ENCODE data around the gene OR12D2.
"Not testable (repeated sequence)": the region's sequence is repeated elsewhere in the genome, so short reads cannot be mapped to it uniquely, and the experiment has no call there.

Gene OR12D2

GRCh38 chr6:29395331-29395730, at the start of gene OR12D2:
Gene OR12D2, plus strand, starts transcription at chr6:29395631. Its CDS starts 1,069 bp downstream, at chr6:29396700.
- Histone ChIP-seq H3K27ac (ENCODE audit: low read length) (no peak within 1 kb of the TSS), H3K27me3 (ENCODE audit: low read depth, low read length) (no peaks in the 10 kb centered on the region), H3K4me3 (ENCODE audit: low read depth in 1 of 2, low read length in 2 of 2) (no peak within 1 kb of the TSS), H3K36me3 (ENCODE audit: control insufficient read depth in 1 of 2, insufficient read depth in 2 of 2, low read length in 2 of 2) (no peaks in the 10 kb centered on the region), H3K4me1 (ENCODE audit: control insufficient read depth in 1 of 2, insufficient read depth in 2 of 2, low read length in 2 of 2) (no peaks in the 10 kb centered on the region), H3K9me3 (ENCODE audit: control insufficient read depth in 1 of 2, low read length in 2 of 2) (no peaks in the 10 kb centered on the region)

- H3K4me3 ChIP-seq (ENCODE audit: low read depth in 1 of 2, low read length in 2 of 2); H3K27ac ChIP-seq (ENCODE audit: low read length); H3K4me1 ChIP-seq (ENCODE audit: control insufficient read depth in 1 of 2, insufficient read depth in 2 of 2, low read length in 2 of 2); H3K27me3 ChIP-seq (ENCODE audit: low read depth, low read length); H3K9me3 ChIP-seq (ENCODE audit: control insufficient read depth in 1 of 2, low read length in 2 of 2); H3K36me3 ChIP-seq (ENCODE audit: control insufficient read depth in 1 of 2, insufficient read depth in 2 of 2, low read length in 2 of 2): not testable (repeated sequence)
These were observed 46.1 kb upstream of the OR12D2 start for GRCh38 chr6:29349348-29349747.

GRCh38 chr6:29354980-29355379, 40.5 kb upstream of the OR12D2 start:
- Histone ChIP-seq H3K4me1 (ENCODE audit: control insufficient read depth in 1 of 2, insufficient read depth in 2 of 2, low read length in 2 of 2) (no peaks in the 10 kb centered on the region), H3K27me3 (ENCODE audit: low read depth, low read length) (no peaks in the 10 kb centered on the region), H3K9me3 (ENCODE audit: control insufficient read depth in 1 of 2, low read length in 2 of 2) (peaks cover 0 to 6% of the 10 kb centered on the region in 2 donors), H3K4me3 (ENCODE audit: low read depth in 1 of 2, low read length in 2 of 2) (no peak overlapping the region), H3K36me3 (ENCODE audit: control insufficient read depth in 1 of 2, insufficient read depth in 2 of 2, low read length in 2 of 2) (no peaks in the 10 kb centered on the region), H3K27ac (ENCODE audit: low read length) (no peak overlapping the region)

GRCh38 chr6:29355603-29356002, 39.8 kb upstream of the OR12D2 start:
- Histone ChIP-seq H3K27me3 (ENCODE audit: low read depth, low read length) (no peaks in the 10 kb centered on the region), H3K27ac (ENCODE audit: low read length) (no peak overlapping the region), H3K9me3 (ENCODE audit: control insufficient read depth in 1 of 2, low read length in 2 of 2) (peaks cover 0 to 6% of the 10 kb centered on the region in 2 donors), H3K36me3 (ENCODE audit: control insufficient read depth in 1 of 2, insufficient read depth in 2 of 2, low read length in 2 of 2) (no peaks in the 10 kb centered on the region), H3K4me1 (ENCODE audit: control insufficient read depth in 1 of 2, insufficient read depth in 2 of 2, low read length in 2 of 2) (no peaks in the 10 kb centered on the region), H3K4me3 (ENCODE audit: low read depth in 1 of 2, low read length in 2 of 2) (no peak overlapping the region)

GRCh38 chr6:29368765-29369164, 26.7 kb upstream of the OR12D2 start, which contains the start of gene OR5V1:
Gene OR5V1, minus strand, starts transcription at chr6:29368865. Its CDS starts 12,670 bp downstream, at chr6:29356195.
- Histone ChIP-seq H3K27ac (ENCODE audit: low read length) (no peak within 1 kb of the TSS), H3K4me1 (ENCODE audit: control insufficient read depth in 1 of 2, insufficient read depth in 2 of 2, low read length in 2 of 2) (no peaks in the 10 kb centered on the region), H3K9me3 (ENCODE audit: control insufficient read depth in 1 of 2, low read length in 2 of 2) (no peaks in the 10 kb centered on the region), H3K27me3 (ENCODE audit: low read depth, low read length) (no peaks in the 10 kb centered on the region), H3K4me3 (ENCODE audit: low read depth in 1 of 2, low read length in 2 of 2) (no peak within 1 kb of the TSS), H3K36me3 (ENCODE audit: control insufficient read depth in 1 of 2, insufficient read depth in 2 of 2, low read length in 2 of 2) (no peaks in the 10 kb centered on the region)

- H3K9me3 ChIP-seq (ENCODE audit: control insufficient read depth in 1 of 2, low read length in 2 of 2), result no peaks in the 10 kb centered on the region
- H3K27me3 ChIP-seq (ENCODE audit: low read depth, low read length), result no peaks in the 10 kb centered on the region
- H3K36me3 ChIP-seq (ENCODE audit: control insufficient read depth in 1 of 2, insufficient read depth in 2 of 2, low read length in 2 of 2), result no peaks in the 10 kb centered on the region
- no peak within 1 kb of the TSS for H3K27ac ChIP-seq (ENCODE audit: low read length)
- no peak within 1 kb of the TSS for H3K4me3 ChIP-seq (ENCODE audit: low read depth in 1 of 2, low read length in 2 of 2)
- H3K4me1 ChIP-seq (ENCODE audit: control insufficient read depth in 1 of 2, insufficient read depth in 2 of 2, low read length in 2 of 2), result no peaks in the 10 kb centered on the region
These were observed 20.2 kb upstream of the OR12D2 start, which contains the start of gene OR12D3 for GRCh38 chr6:29375191-29375590. Gene OR12D3, minus strand, starts transcription at chr6:29375291. Its CDS starts 4 bp downstream, at chr6:29375287.

GRCh38 chr6:29376003-29376402, 19.4 kb upstream of the OR12D2 start:
- Histone ChIP-seq H3K9me3 (ENCODE audit: control insufficient read depth in 1 of 2, low read length in 2 of 2) (no peaks in the 10 kb centered on the region), H3K4me1 (ENCODE audit: control insufficient read depth in 1 of 2, insufficient read depth in 2 of 2, low read length in 2 of 2) (no peaks in the 10 kb centered on the region), H3K36me3 (ENCODE audit: control insufficient read depth in 1 of 2, insufficient read depth in 2 of 2, low read length in 2 of 2) (no peaks in the 10 kb centered on the region), H3K27me3 (ENCODE audit: low read depth, low read length) (no peaks in the 10 kb centered on the region), H3K27ac (ENCODE audit: low read length) (no peak overlapping the region), H3K4me3 (ENCODE audit: low read depth in 1 of 2, low read length in 2 of 2) (no peak overlapping the region)

GRCh38 chr6:29388533-29388932, 6.9 kb upstream of the OR12D2 start:
- Histone ChIP-seq H3K36me3 (ENCODE audit: control insufficient read depth in 1 of 2, insufficient read depth in 2 of 2, low read length in 2 of 2) (no peaks in the 10 kb centered on the region), H3K9me3 (ENCODE audit: control insufficient read depth in 1 of 2, low read length in 2 of 2) (no peaks in the 10 kb centered on the region), H3K27me3 (ENCODE audit: low read depth, low read length) (no peaks in the 10 kb centered on the region), H3K4me3 (ENCODE audit: low read depth in 1 of 2, low read length in 2 of 2) (no peak overlapping the region), H3K27ac (ENCODE audit: low read length) (no peak overlapping the region), H3K4me1 (ENCODE audit: control insufficient read depth in 1 of 2, insufficient read depth in 2 of 2, low read length in 2 of 2) (no peaks in the 10 kb centered on the region)

GRCh38 chr6:29399525-29399924, 4.1 kb downstream of the OR12D2 start:
- H3K27ac ChIP-seq (ENCODE audit: low read length), result no peak overlapping the region
- no peaks in the 10 kb centered on the region for H3K9me3 ChIP-seq (ENCODE audit: control insufficient read depth in 1 of 2, low read length in 2 of 2)
- no peaks in the 10 kb centered on the region for H3K27me3 ChIP-seq (ENCODE audit: low read depth, low read length)
- H3K36me3 ChIP-seq (ENCODE audit: control insufficient read depth in 1 of 2, insufficient read depth in 2 of 2, low read length in 2 of 2), result no peaks in the 10 kb centered on the region
- H3K4me1 ChIP-seq (ENCODE audit: control insufficient read depth in 1 of 2, insufficient read depth in 2 of 2, low read length in 2 of 2), result no peaks in the 10 kb centered on the region
- H3K4me3 ChIP-seq (ENCODE audit: low read depth in 1 of 2, low read length in 2 of 2), result no peak overlapping the region

- H3K36me3 ChIP-seq (ENCODE audit: control insufficient read depth in 1 of 2, insufficient read depth in 2 of 2, low read length in 2 of 2), result no peaks in the 10 kb centered on the region
These were observed 8.4 kb downstream of the OR12D2 start for GRCh38 chr6:29403801-29404200.

GRCh38 chr6:29414588-29414987, 19.2 kb downstream of the OR12D2 start, which contains the start of gene OR12D1:
Gene OR12D1, plus strand, starts transcription at chr6:29414928.
- Histone ChIP-seq H3K27me3 (ENCODE audit: low read depth, low read length) (no peaks in the 10 kb centered on the region), H3K9me3 (ENCODE audit: control insufficient read depth in 1 of 2, low read length in 2 of 2) (peaks cover 0 to 5% of the 10 kb centered on the region in 2 donors), H3K4me1 (ENCODE audit: control insufficient read depth in 1 of 2, insufficient read depth in 2 of 2, low read length in 2 of 2) (no peaks in the 10 kb centered on the region), H3K4me3 (ENCODE audit: low read depth in 1 of 2, low read length in 2 of 2) (no peak within 1 kb of the TSS), H3K36me3 (ENCODE audit: control insufficient read depth in 1 of 2, insufficient read depth in 2 of 2, low read length in 2 of 2) (no peaks in the 10 kb centered on the region), H3K27ac (ENCODE audit: low read length) (no peak within 1 kb of the TSS)

More at GRCh38 chr6:29403801-29404200, 8.4 kb downstream of the OR12D2 start:
- Histone ChIP-seq H3K27me3 (ENCODE audit: low read depth, low read length) (no peaks in the 10 kb centered on the region), H3K27ac (ENCODE audit: low read length) (no peak overlapping the region), H3K9me3 (ENCODE audit: control insufficient read depth in 1 of 2, low read length in 2 of 2) (peaks cover 0 to 3% of the 10 kb centered on the region in 2 donors), H3K4me3 (ENCODE audit: low read depth in 1 of 2, low read length in 2 of 2) (no peak overlapping the region), H3K4me1 (ENCODE audit: control insufficient read depth in 1 of 2, insufficient read depth in 2 of 2, low read length in 2 of 2) (no peaks in the 10 kb centered on the region)

GRCh38 chr6:29419516-29419915, 24.1 kb downstream of the OR12D2 start:
- no peaks in the 10 kb centered on the region for H3K36me3 ChIP-seq (ENCODE audit: control insufficient read depth in 1 of 2, insufficient read depth in 2 of 2, low read length in 2 of 2)
- no peaks in the 10 kb centered on the region for H3K4me1 ChIP-seq (ENCODE audit: control insufficient read depth in 1 of 2, insufficient read depth in 2 of 2, low read length in 2 of 2)
- H3K9me3 ChIP-seq (ENCODE audit: control insufficient read depth in 1 of 2, low read length in 2 of 2), result no peaks in the 10 kb centered on the region
- H3K27me3 ChIP-seq (ENCODE audit: low read depth, low read length), result no peaks in the 10 kb centered on the region
- no peak overlapping the region for H3K4me3 ChIP-seq (ENCODE audit: low read depth in 1 of 2, low read length in 2 of 2)
- no peak overlapping the region for H3K27ac ChIP-seq (ENCODE audit: low read length)

Measured in muscle layer of duodenum (tissue), 2 donors.